ENCODE data around the gene LRRK1.
"Not testable (repeated sequence)": the region's sequence is repeated elsewhere in the genome, so short reads cannot be mapped to it uniquely, and the experiment has no call there.

LRRK1 gene

GRCh38 chr15:101093958-101094357 lies 174.8 kb downstream of the LRRK1 start:
- Histone ChIP-seq H3K4me1 (ENCODE audit: insufficient read depth, low read length) (no peaks in the 10 kb centered on the region; the same call in 1 of the 2 replicates), H3K9ac (ENCODE audit: low read depth, low read length) (no peak overlapping the region), H3K27ac (ENCODE audit: low read depth, low read length) (no peak overlapping the region), H3K27me3 (ENCODE audit: insufficient read depth, low read length) (no peaks in the 10 kb centered on the region), H3K9me3 (ENCODE audit: insufficient read depth, low read depth, low read length) (no peaks in the 10 kb centered on the region), H3K4me3 (ENCODE audit: low read length) (no peak overlapping the region), H3K36me3 (ENCODE audit: insufficient read depth, low read length) (no peaks in the 10 kb centered on the region)
- 93% methylated on average over 12 of the region's 12 CpGs for WGBS

GRCh38 chr15:101095796-101096406 lies 176.7 kb downstream of the LRRK1 start:
- H3K4me1 ChIP-seq (ENCODE audit: insufficient read depth, low read length); H3K9ac ChIP-seq (ENCODE audit: low read depth, low read length); H3K27ac ChIP-seq (ENCODE audit: low read depth, low read length); H3K36me3 ChIP-seq (ENCODE audit: insufficient read depth, low read length); H3K4me3 ChIP-seq (ENCODE audit: low read length); H3K9me3 ChIP-seq (ENCODE audit: insufficient read depth, low read depth, low read length); H3K27me3 ChIP-seq (ENCODE audit: insufficient read depth, low read length): not testable (repeated sequence)
- 92% methylated on average over 6 of the region's 6 CpGs for WGBS

GRCh38 chr15:101097111-101097510 lies 178.0 kb downstream of the LRRK1 start:
- no peaks in the 10 kb centered on the region for H3K9me3 ChIP-seq (ENCODE audit: insufficient read depth, low read depth, low read length)
- no peak overlapping the region for H3K4me3 ChIP-seq (ENCODE audit: low read length)
- no peaks in the 10 kb centered on the region for H3K4me1 ChIP-seq (ENCODE audit: insufficient read depth, low read length)
- no peaks in the 10 kb centered on the region for H3K36me3 ChIP-seq (ENCODE audit: insufficient read depth, low read length)
- no peaks in the 10 kb centered on the region for H3K27me3 ChIP-seq (ENCODE audit: insufficient read depth, low read length)
- no peak overlapping the region for H3K27ac ChIP-seq (ENCODE audit: low read depth, low read length)
- WGBS, result 95% methylated on average over 14 of the region's 14 CpGs
- H3K9ac ChIP-seq (ENCODE audit: low read depth, low read length), result no peak overlapping the region

- no peaks in the 10 kb centered on the region for H3K27me3 ChIP-seq (ENCODE audit: insufficient read depth, low read length)
- H3K27ac ChIP-seq (ENCODE audit: low read depth, low read length), result no peak overlapping the region
- 94% methylated on average over 10 of the region's 10 CpGs for WGBS
- H3K36me3 ChIP-seq (ENCODE audit: insufficient read depth, low read length), result no peaks in the 10 kb centered on the region
- H3K4me1 ChIP-seq (ENCODE audit: insufficient read depth, low read length), result no peaks in the 10 kb centered on the region
- no peaks in the 10 kb centered on the region for H3K9me3 ChIP-seq (ENCODE audit: insufficient read depth, low read depth, low read length)
- no peak overlapping the region for H3K9ac ChIP-seq (ENCODE audit: low read depth, low read length)
- no peak overlapping the region for H3K4me3 ChIP-seq (ENCODE audit: low read length)
Measured at GRCh38 chr15:101099183-101099582, 180.0 kb downstream of the LRRK1 start.

- Histone ChIP-seq H3K4me1 (ENCODE audit: insufficient read depth, low read length) (peaks cover 2% of the 10 kb centered on the region; the same call in 1 of the 2 replicates), H3K27ac (ENCODE audit: low read depth, low read length) (no peak overlapping the region), H3K27me3 (ENCODE audit: insufficient read depth, low read length) (no peaks in the 10 kb centered on the region), H3K36me3 (ENCODE audit: insufficient read depth, low read length) (no peaks in the 10 kb centered on the region), H3K9me3 (ENCODE audit: insufficient read depth, low read depth, low read length) (no peaks in the 10 kb centered on the region), H3K9ac (ENCODE audit: low read depth, low read length) (no peak overlapping the region), H3K4me3 (ENCODE audit: low read length) (no peak overlapping the region)
- WGBS, result 96% methylated on average over 15 of the region's 15 CpGs
Measured at GRCh38 chr15:101100118-101100517, 181.0 kb downstream of the LRRK1 start.

- no peaks in the 10 kb centered on the region for H3K36me3 ChIP-seq (ENCODE audit: insufficient read depth, low read length)
- H3K9ac ChIP-seq (ENCODE audit: low read depth, low read length), result no peak overlapping the region
- no peak overlapping the region for H3K4me3 ChIP-seq (ENCODE audit: low read length)
- H3K4me1 ChIP-seq (ENCODE audit: insufficient read depth, low read length), result peaks cover 9% of the 10 kb centered on the region; the same call in 1 of the 2 replicates
- 93% methylated on average over 29 of the region's 29 CpGs for WGBS
- no peaks in the 10 kb centered on the region for H3K27me3 ChIP-seq (ENCODE audit: insufficient read depth, low read length)
- H3K27ac ChIP-seq (ENCODE audit: low read depth, low read length), result no peak overlapping the region
- no peaks in the 10 kb centered on the region for H3K9me3 ChIP-seq (ENCODE audit: insufficient read depth, low read depth, low read length)
Measured at GRCh38 chr15:101100593-101101442, 181.7 kb downstream of the LRRK1 start.

GRCh38 chr15:101101676-101102075 lies 182.5 kb downstream of the LRRK1 start:
- Histone ChIP-seq H3K9ac (ENCODE audit: low read depth, low read length) (no peak overlapping the region), H3K4me1 (ENCODE audit: insufficient read depth, low read length) (peaks cover 13% of the 10 kb centered on the region; the same call in 1 of the 2 replicates), H3K27me3 (ENCODE audit: insufficient read depth, low read length) (no peaks in the 10 kb centered on the region), H3K27ac (ENCODE audit: low read depth, low read length) (no peak overlapping the region), H3K9me3 (ENCODE audit: insufficient read depth, low read depth, low read length) (no peaks in the 10 kb centered on the region), H3K4me3 (ENCODE audit: low read length) (no peak overlapping the region), H3K36me3 (ENCODE audit: insufficient read depth, low read length) (no peaks in the 10 kb centered on the region)
- WGBS, result 91% methylated on average over 3 of the region's 3 CpGs

- H3K27me3 ChIP-seq (ENCODE audit: insufficient read depth, low read length), result no peaks in the 10 kb centered on the region
- H3K4me3 ChIP-seq (ENCODE audit: low read length), result no peak overlapping the region
- H3K27ac ChIP-seq (ENCODE audit: low read depth, low read length), result no peak overlapping the region
- 79% methylated on average over 5 of the region's 5 CpGs for WGBS
- H3K9me3 ChIP-seq (ENCODE audit: insufficient read depth, low read depth, low read length), result no peaks in the 10 kb centered on the region
- peaks cover 13% of the 10 kb centered on the region; the same call in 1 of the 2 replicates for H3K4me1 ChIP-seq (ENCODE audit: insufficient read depth, low read length)
- no peak overlapping the region for H3K9ac ChIP-seq (ENCODE audit: low read depth, low read length)
- H3K36me3 ChIP-seq (ENCODE audit: insufficient read depth, low read length), result no peaks in the 10 kb centered on the region
Measured at GRCh38 chr15:101102746-101103145, 183.6 kb downstream of the LRRK1 start.

- H3K9me3 ChIP-seq (ENCODE audit: insufficient read depth, low read depth, low read length), result no peaks in the 10 kb centered on the region
- H3K27me3 ChIP-seq (ENCODE audit: insufficient read depth, low read length), result no peaks in the 10 kb centered on the region
- H3K27ac ChIP-seq (ENCODE audit: low read depth, low read length), result no peak overlapping the region
- no peaks in the 10 kb centered on the region for H3K36me3 ChIP-seq (ENCODE audit: insufficient read depth, low read length)
- no peak overlapping the region for H3K9ac ChIP-seq (ENCODE audit: low read depth, low read length)
- peaks cover 13% of the 10 kb centered on the region; the same call in 1 of the 2 replicates for H3K4me1 ChIP-seq (ENCODE audit: insufficient read depth, low read length)
- no peak overlapping the region for H3K4me3 ChIP-seq (ENCODE audit: low read length)
- WGBS, result 90% methylated on average over 8 of the region's 8 CpGs
Measured at GRCh38 chr15:101103598-101103997, 184.4 kb downstream of the LRRK1 start.

- Histone ChIP-seq H3K9me3 (ENCODE audit: insufficient read depth, low read depth, low read length) (no peaks in the 10 kb centered on the region), H3K4me3 (ENCODE audit: low read length) (no peak overlapping the region), H3K27ac (ENCODE audit: low read depth, low read length) (no peak overlapping the region), H3K27me3 (ENCODE audit: insufficient read depth, low read length) (no peaks in the 10 kb centered on the region), H3K9ac (ENCODE audit: low read depth, low read length) (no peak overlapping the region), H3K4me1 (ENCODE audit: insufficient read depth, low read length) (peaks cover 13% of the 10 kb centered on the region; the same call in 1 of the 2 replicates), H3K36me3 (ENCODE audit: insufficient read depth, low read length) (no peaks in the 10 kb centered on the region)
- 94% methylated on average over 9 of the region's 9 CpGs for WGBS
Measured at GRCh38 chr15:101104141-101104540, 185.0 kb downstream of the LRRK1 start.

- peak overlapping the region; percentile 52 for H3K27ac ChIP-seq (ENCODE audit: low read depth, low read length)
- H3K4me1 ChIP-seq (ENCODE audit: insufficient read depth, low read length), result peaks cover 13% of the 10 kb centered on the region; the same call in 1 of the 2 replicates
- H3K36me3 ChIP-seq (ENCODE audit: insufficient read depth, low read length), result no peaks in the 10 kb centered on the region
- no peaks in the 10 kb centered on the region for H3K9me3 ChIP-seq (ENCODE audit: insufficient read depth, low read depth, low read length)
- H3K27me3 ChIP-seq (ENCODE audit: insufficient read depth, low read length), result no peaks in the 10 kb centered on the region
- WGBS, result 86% methylated on average over 7 of the region's 7 CpGs
- peak overlapping the region; percentile 22; the same call in 1 of the 2 replicates for H3K9ac ChIP-seq (ENCODE audit: low read depth, low read length)
- no peak overlapping the region for H3K4me3 ChIP-seq (ENCODE audit: low read length)
Measured at GRCh38 chr15:101105059-101105891, 186.1 kb downstream of the LRRK1 start.
